DLD1 (cell line): ENCODE data around the gene PLBD1.

Experiments used
- in situ Hi-C: cut with HindIII; loops from 2 replicates; pipeline ENCODE4 v1.10.0; 2017; ENCODE audit warnings: low sequenced_read_pairs

PLBD1 gene

GRCh38 chr12:14505626-14506596, 61.8 kb downstream of the PLBD1 start:
- in situ Hi-C loops, result no loop called here

- in situ Hi-C loops, result no loop called here
Measured at GRCh38 chr12:14495326-14495725, 72.4 kb downstream of the PLBD1 start.

- in situ Hi-C loops, result no loop called here
Measured at GRCh38 chr12:14482886-14483285, 84.8 kb downstream of the PLBD1 start.

- in situ Hi-C loops, result no loop called here
Measured at GRCh38 chr12:14482361-14482760, 85.3 kb downstream of the PLBD1 start.

GRCh38 chr12:14481201-14481600, 86.5 kb downstream of the PLBD1 start:
- in situ Hi-C loops, result no loop called here

- in situ Hi-C loops, result no loop called here
Measured at GRCh38 chr12:14479004-14479403, 88.7 kb downstream of the PLBD1 start.

- in situ Hi-C loops, result no loop called here
Measured at GRCh38 chr12:14473707-14474287, 93.9 kb downstream of the PLBD1 start.

- in situ Hi-C loops, result no loop called here
Measured at GRCh38 chr12:14471497-14471896, 96.2 kb downstream of the PLBD1 start.

GRCh38 chr12:14460212-14460841, 107.4 kb downstream of the PLBD1 start:
- in situ Hi-C loops, result no loop called here

- in situ Hi-C loops, result no loop called here
Measured at GRCh38 chr12:14454098-14454907, 113.4 kb downstream of the PLBD1 start.
